22Rv1 (cell line): ENCODE results near the gene YIF1B.
"Not testable (repeated sequence)": the region's sequence is repeated elsewhere in the genome, so short reads cannot be mapped to it uniquely, and the experiment has no call there.

Experiments used
- H3K27ac ChIP-seq: fragments of 450-650 bp; 2 replicates; pipeline ENCODE4 v1.5.1; 2017
- ZFX ChIP-seq: fragments of 450-650 bp; IDR thresholded peaks from 2 replicates; pipeline ENCODE4 v1.6.1; 2017; ENCODE audit warnings: antibody characterized with exemption, borderline replicate concordance
- TF ChIP-seq, protein P1 (sequence below): fragments of 450-650 bp; IDR thresholded peaks from 2 replicates; pipeline ENCODE4 v1.5.1; 2017; ENCODE audit warnings: mild to moderate bottlenecking

YIF1B gene

DNA sequence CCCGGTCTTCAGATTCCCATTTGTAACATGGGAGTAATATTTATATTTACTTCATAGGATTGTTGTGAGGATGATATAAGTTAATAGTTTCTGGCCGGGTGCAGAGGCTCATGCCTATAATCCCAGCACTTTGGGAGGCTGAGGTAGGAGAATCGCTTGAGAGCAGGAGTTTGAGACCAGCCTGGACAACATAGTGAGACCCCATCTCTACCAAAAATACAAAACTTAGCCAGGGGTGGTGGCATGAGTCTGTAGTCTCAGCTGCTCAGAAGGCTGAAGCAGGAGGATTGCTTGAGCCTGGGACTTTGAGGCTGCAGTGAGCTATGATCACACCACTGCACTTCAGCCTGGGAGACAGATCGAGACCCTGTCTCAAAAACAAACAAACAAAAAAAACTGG lies 31.1 kb upstream of the YIF1B start:
- TF ChIP-seq, protein P1, sequence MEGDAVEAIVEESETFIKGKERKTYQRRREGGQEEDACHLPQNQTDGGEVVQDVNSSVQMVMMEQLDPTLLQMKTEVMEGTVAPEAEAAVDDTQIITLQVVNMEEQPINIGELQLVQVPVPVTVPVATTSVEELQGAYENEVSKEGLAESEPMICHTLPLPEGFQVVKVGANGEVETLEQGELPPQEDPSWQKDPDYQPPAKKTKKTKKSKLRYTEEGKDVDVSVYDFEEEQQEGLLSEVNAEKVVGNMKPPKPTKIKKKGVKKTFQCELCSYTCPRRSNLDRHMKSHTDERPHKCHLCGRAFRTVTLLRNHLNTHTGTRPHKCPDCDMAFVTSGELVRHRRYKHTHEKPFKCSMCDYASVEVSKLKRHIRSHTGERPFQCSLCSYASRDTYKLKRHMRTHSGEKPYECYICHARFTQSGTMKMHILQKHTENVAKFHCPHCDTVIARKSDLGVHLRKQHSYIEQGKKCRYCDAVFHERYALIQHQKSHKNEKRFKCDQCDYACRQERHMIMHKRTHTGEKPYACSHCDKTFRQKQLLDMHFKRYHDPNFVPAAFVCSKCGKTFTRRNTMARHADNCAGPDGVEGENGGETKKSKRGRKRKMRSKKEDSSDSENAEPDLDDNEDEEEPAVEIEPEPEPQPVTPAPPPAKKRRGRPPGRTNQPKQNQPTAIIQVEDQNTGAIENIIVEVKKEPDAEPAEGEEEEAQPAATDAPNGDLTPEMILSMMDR: no peak
- TF ChIP-seq ZFX: no peak
- no peak overlapping the region for H3K27ac ChIP-seq

DNA sequence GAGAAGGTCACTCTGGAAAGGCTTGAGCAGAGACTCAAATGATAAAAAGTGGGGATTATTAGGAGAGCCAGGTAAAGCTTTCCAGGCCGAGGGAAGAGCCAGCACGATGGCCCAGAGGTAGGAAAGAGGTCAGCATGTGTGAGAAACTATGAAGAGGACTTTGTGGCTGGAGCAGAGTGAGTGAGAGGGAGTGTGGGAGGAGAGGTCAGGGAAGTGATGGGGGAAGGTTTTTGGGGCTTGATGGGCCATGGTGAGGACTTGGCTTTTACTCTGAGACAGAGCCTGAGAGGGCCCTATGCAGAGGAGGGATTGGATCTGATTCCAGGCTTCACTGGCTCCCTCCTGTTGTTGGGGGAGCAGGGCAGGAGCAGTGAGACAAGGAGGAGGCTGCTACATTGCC lies 25.2 kb upstream of the YIF1B start:
- no peak overlapping the region for H3K27ac ChIP-seq
- TF ChIP-seq, protein P1: no peak
- no peak for TF ChIP-seq ZFX

DNA sequence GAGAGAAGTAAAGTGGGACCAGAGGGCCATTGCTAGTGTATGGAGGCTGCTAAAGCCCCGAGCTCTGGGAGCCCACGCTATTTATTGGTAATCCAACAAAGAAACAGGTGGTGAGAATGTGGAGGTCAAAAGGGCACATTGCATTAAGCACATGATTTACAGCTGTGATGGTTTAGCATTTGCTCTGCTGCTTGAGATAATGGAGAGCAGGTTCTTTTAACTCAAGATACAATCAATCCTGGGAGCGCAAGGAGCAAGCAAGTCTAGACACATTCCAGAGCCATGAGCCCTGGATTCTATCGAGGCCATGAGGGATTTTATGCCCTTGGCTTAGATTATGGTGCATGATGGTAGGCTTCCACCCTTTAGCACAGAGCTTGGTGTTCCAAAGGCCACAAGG lies 23.3 kb upstream of the YIF1B start:
- not testable (repeated sequence) for H3K27ac ChIP-seq

DNA sequence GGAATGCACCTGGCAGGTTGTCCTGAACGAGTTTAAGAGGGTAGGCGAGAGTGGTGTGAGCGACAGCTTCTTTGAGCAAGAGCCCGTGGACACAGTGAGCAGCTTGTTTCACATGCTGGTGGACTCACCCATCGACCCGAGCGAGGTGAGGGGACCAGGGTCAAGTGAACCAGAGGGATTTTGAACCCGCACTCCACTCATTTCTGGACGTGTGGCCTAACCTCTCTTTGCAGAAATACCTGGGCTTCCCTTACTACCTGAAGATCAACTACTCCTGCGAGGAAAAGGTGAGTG lies 21.6 kb upstream of the YIF1B start:
- H3K27ac ChIP-seq: peak overlapping the region; percentile 95
- TF ChIP-seq, protein P1: no peak
- TF ChIP-seq ZFX: no peak

DNA sequence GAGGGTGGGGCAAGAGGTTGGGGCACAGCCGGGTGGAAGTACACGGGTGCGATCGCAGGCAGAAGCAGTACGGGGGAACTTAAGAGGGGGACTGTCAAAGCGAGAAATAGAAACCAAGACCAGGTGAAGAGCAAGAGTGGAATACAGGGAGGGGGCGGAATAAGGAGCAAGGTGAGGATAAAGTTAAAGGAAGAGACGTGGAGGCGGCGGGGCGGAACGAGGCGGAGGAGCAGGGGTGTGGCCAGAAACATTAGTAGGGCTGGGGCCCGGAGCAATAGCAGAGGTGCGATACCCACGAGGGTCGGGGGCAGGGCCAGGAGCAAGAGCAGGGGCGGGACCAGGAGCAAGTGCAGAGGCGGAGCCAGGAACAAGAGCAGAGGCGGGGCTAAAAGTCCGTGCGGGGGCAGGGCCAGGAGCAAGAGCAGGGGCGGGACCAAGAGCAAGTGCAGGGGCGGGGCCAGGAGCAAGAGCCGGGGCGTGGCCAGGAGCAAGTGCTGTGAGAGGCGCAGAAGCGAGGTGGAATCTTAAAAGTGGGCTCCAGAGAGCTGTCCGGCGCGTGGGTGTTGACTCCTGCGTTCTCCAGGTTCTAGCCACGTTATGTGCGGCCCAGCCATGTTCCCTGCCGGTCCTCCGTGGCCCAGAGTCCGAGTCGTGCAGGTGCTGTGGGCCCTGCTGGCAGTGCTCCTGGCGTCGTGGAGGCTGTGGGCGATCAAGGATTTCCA lies 21.1 kb upstream of the YIF1B start:
- TF ChIP-seq, protein P1: no peak
- no peak for TF ChIP-seq ZFX
- H3K27ac ChIP-seq: peak overlapping the region; percentile 95

DNA sequence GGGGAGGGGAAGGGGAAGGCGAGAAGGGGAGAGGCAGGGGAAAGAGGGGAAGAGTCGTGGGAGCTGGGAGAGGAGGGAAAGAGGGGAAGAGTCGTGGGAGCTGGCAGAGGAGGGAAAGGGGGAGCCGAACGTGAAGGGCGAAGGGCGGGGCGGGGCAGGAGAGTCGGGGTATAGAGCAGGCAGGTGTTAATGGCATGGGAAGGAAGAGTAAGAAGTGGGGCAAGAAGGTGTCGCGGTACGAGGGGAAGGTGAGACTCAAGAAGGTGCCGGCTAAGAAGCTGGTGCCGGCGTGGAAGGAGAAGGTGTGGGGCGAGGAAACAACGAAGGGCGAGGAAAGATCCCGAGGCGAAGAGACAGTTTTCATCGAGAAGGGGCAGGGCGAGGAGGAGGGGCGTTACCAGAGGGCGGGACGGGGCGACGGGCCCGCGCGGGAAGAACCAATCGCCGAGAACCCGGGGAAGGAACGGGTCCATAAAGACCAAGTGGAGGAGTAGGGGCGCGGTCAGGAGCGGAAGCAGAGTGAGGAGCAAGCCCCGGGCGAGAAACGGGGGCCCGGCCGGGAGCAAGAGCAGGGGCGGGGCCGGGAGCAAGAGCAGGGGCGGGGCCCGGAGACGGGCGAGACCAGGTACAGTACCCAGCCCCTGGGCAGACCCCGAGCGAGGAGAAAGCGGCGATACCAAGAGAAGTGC lies 20.3 kb upstream of the YIF1B start:
- TF ChIP-seq ZFX: no peak
- TF ChIP-seq, protein P1: no peak
- peak overlapping the region; percentile 95 for H3K27ac ChIP-seq

DNA sequence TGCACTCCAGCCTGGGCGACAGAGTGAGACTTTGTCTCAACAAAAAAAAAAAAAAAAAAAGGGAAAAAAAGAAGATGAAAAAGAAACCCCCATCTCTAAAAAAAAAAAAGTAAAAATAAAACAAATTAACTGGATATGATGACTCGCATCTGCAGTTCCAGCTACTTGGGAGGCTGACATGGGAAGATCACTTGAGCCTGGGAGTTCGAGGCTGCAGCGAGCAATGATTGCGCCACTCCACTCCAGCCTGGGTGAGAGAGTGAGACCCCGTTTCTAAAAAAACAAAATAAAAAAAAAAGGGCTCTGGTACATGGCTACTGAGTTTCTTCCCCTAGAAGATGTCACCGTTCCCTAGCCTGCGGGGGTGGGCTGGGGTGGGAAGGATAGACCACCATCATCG lies 17.5 kb upstream of the YIF1B start:
- TF ChIP-seq, protein P1: no peak
- no peak overlapping the region for H3K27ac ChIP-seq

DNA sequence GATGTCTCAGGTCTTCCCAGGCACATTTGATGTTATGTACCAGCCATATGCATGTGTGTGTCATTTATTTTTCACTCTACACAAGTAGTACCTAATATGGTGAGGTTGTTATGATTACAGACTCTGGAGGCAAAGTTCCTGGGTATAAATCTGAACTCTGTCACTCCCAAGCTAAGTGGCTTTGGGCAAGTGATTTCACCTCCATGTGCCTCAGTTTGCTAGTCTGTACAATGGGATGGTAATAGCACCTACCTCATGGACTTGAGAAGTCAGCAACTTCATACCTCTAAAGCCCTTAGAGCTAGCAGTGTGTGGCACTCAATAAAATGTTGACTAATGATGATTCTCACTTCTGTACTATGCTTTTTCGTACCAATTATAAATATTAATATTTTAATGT lies 16.0 kb upstream of the YIF1B start:
- no peak overlapping the region for H3K27ac ChIP-seq
- no peak for TF ChIP-seq ZFX
- TF ChIP-seq, protein P1: no peak
